Stimulated activated CD8-positive, alpha-beta memory T cell treated with anti-CD3 and anti-CD28 coated beads, Interleukin-7, amount 100 ng/mL, for 24 hours (primary cell): Measurements from ENCODE around the gene BMPR1B.
"Not testable (repeated sequence)": the region's sequence is repeated elsewhere in the genome, so short reads cannot be mapped to it uniquely, and the experiment has no call there.

Experiments used
- DNase-seq: peaks from one replicate; pipeline ENCODE4 v3.0.0-alpha.2; 2020; ENCODE audit warnings: low read depth

The BMPR1B gene

DNA sequence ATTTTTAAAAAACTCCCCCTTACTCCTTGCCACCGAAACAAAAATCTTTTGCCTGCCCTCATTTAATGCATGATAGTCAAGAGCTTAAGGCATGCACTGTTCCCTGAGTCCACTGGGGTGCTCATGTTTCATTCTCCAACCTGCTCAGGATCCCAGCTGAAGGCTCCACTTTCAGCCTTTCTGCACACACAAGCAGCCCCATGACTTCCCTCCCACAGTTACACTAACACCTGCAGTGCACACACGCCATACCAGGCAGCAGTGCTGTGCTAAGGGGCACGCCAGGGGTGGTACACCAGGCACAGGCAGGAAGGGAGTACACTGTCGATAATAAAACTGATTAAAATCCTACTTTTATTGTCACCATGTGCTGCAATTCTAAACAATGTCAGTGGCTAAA, 385.2 kb downstream of the BMPR1B start:
- DNase-seq, result no peak

GRCh38 chr4:95151255-95151654, 393.5 kb downstream of the BMPR1B start:
- DNase-seq, result no peak

DNA sequence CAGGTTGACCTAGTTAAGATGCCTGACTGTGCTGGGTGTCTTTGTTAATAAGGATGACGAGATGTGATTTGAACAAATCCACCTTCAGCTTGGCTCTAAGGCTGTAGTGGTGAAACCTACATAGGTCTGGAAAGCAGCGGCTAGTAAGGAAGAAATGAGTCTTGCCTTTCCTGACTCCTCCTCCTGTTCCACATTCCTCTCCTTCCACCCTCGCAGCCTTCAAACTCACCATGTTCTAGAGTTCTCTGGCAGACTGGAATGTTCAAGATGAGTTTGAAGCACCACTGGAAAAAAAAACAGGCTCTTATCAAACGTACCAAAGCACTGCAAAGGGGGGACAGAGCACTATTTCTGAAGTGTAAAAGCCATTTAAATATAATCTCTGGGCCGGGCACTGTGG, 395.4 kb downstream of the BMPR1B start:
- DNase-seq, result no peak

DNA sequence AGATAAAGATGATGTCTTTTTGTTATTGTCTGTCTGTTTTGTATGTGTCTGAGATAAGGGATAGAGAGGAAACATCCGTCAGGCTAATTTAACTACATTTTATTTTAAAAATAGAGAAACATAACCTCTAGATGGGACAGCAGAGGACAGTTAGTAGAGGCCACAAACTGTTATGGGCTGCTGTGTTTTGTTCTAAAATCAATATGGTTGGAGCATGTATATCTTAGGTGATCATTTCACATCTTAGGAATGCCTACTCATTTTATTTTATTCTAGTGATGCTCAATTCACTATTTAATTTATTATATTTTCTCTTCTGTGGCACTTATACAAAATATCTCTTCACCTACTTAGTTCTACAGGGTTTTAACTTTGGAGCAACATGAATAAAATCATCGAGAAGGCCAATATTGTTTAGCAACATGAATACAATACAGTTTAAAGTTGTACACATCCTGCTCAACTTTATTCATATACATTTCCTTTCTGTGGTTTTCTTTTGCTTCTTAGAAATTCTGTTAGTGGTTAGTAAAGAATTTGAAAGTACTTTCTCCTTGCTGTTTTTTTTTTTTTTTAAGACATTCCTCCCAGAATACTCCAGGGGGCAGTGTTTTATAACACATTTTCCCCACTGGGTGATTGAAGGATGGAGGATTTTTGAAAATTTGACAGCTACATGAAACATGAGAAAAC, 398.1 kb downstream of the BMPR1B start:
- DNase-seq, result no peak

GRCh38 chr4:95156452-95156765, 398.7 kb downstream of the BMPR1B start:
- no peak for DNase-seq

DNA sequence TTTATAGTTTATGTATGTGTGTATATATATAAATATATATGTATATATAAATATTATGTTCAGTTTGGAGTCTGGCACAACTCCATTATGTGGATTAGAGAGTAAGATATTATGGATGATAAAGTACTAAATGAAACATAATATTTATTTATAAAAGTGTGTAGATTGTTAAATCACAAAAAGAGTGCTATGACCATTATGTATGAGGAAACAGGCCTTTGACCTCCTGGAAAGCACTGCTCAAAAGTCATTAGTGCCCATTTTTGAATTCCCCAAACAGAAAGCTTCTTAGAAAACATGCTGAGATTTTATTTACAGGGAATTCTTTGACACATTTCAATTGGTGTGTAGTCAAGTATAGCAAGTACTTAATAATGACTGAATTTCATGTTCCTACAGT, 399.8 kb downstream of the BMPR1B start:
- no peak for DNase-seq

- DNase-seq, result no peak
Measured at GRCh38 chr4:95158045-95158444, 400.3 kb downstream of the BMPR1B start.

GRCh38 chr4:95158626-95159025, 400.9 kb downstream of the BMPR1B start:
- DNase-seq, result no peak

GRCh38 chr4:95159384-95159783, 401.6 kb downstream of the BMPR1B start:
- DNase-seq, result no peak

GRCh38 chr4:95161781-95162469, 404.2 kb downstream of the BMPR1B start:
- DNase-seq, result no peak

DNA sequence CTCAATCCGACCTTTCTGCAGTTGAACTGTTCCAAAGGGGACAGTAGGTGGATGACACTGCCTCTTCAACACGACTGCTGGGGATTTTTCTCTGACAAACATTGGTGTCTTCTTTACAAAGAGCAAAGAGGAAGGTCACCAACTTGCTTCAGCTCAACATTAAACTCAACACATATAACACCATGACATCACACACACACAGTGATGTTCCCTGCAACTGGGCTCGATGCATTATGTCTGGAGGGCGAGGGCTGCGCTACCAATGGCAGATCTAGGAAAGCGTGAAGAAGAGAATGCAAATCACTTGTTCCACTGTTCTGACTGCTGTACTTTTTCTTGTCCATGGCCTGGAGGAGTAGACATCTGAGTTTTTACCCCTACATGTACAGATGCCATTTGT, 405.1 kb downstream of the BMPR1B start:
- DNase-seq, result no peak

DNA sequence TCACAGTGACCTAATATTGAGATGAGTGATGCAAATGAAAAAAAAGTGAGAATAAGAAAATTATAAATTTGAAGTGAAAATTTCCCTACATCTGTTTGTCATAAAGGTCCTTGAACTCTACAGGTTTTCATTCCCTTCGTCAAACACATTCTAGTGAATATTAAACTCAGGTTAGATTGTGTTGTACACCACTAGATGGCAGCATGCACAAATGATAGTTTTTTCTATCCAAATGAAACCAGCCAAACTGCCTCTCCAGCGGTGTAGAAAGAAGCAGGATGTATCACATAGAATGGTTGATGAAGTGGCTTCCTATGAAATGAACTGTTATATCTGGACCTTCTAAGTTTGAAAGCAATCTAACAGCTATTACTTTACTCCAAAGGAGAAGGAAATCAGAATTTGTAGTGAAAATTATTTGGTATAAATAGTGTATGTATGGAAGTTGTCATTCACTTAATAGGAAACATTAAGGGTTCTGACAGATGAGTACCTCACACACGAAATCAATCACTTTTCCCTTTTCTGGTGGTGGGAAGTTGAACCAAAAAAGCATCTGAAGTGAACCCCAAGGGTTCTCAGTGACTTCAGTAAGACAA, 408.3 kb downstream of the BMPR1B start:
- DNase-seq, result no peak

GRCh38 chr4:95167805-95168204, 410.1 kb downstream of the BMPR1B start:
- DNase-seq, result no peak

DNA sequence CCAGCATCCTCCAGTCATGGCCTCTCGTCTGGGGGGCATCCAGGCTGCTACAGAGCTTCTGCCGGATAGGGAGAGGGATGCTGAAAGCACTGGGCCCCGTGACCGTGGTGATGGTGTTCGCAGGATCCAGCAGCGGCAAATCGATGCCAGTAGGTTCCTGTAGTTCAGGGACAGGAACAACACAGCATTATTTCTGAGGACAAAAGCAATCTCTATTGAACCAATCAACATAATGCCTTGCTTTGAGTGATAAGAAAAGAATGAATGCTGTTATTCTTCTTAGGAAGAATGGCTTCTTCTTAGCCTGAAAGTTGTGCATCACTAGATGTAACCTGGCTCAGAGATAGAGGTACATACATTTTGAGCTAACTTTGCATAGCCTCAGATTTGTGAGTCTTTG, 412.4 kb downstream of the BMPR1B start:
- DNase-seq, result no peak

DNA sequence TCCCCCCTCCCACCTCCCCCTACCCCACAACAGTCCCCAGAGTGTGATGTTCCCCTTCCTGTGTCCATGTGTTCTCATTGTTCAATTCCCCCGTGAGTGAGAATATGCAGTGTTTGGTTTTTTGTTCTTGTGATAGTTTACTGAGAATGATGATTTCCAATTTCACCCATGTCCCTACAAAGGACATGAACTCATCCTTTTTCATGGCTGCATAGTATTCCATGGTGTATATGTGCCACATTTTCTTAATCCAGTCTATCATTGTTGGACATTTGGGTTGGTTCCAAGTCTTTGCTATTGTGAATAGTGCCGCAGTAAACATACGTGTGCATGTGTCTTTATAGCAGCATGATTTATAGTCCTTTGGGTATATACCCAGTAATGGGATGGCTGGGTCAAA, 413.6 kb downstream of the BMPR1B start:
- DNase-seq, result not testable (repeated sequence)

GRCh38 chr4:95178938-95179337, 421.2 kb downstream of the BMPR1B start:
- DNase-seq, result no peak

- DNase-seq, result no peak
Measured at GRCh38 chr4:95180531-95181242, 422.9 kb downstream of the BMPR1B start.

- no peak for DNase-seq
Measured at GRCh38 chr4:95181243-95181995, 423.7 kb downstream of the BMPR1B start.

- DNase-seq, result no peak
Measured at GRCh38 chr4:95181996-95182306, 424.2 kb downstream of the BMPR1B start.

DNA sequence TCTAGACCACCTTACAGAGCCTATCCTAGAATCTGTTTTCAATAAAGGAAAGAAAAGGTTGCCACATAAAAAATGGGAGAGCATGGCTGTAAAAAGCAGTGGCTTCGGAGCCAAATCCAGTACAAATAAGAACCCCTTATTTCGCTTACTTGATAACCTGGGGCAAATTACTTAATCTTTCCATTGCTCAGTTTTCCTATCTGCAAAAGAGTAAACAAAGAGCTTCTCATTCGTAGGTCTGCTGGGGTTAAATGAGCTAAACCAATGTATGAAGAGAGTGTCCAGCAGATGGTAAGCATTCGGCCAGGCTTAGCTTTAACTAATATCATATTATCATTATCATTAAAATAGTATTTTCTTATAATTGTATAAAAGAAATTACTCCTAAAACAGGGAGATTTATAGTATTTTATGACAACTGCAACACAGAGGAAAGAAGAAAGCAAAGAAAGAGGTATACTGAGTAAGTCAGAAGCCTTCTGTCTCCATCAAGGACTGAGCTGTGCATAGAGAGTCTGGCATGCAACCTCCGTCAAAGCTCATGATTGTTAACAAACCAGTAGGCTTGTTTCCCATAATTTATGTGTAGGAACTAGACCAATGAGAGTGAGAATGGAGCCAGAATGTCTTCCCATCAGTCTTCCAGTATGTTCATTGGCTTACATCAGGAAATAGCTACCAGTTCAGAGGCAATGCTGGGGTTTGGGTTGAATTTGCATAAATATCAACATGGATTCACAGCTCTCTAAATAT, 426.1 kb downstream of the BMPR1B start:
- no peak for DNase-seq

GRCh38 chr4:95186666-95187065, 428.9 kb downstream of the BMPR1B start:
- DNase-seq, result no peak
